ENCODE results near the gene SLC25A21.

DNA sequence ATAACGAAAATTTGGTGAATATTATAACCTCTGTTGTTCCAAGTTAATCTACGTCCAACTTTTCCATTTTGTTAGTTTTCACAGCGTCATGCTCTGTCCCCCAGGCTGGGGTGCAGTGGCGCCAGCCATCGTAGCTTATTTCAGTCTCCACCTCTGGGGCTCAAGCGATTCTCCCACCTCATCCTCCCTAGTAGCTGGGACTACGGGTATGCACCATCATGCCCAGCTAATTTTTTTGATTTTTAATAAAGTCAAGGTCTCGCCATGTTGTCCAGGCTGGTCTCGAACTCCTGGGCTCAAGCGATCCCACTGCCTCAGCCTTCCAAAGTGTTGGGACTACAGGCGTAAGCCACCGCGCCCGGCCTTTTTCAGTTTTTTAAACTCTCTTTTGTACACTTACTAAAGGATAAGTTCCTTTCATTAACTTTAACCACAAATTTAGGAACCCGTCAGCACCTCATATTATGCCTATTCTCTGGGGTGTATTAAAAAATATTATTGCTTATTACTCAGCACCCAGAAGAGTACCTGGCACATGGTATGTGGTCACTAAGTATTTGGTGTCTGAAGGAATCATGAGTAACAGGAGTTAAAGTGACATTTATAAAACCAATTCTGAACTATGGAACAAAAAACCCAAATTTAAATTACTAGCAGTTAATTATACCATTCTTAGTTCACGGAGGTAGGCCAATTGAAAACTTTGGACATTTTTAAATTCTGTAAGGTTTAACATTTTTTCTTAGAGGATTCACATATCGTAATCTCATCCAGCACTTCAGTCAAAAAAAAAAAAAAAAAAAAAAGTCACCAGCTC lies 24.4 kb upstream of the SLC25A21 start:
- TF ChIP-seq POLR2A (IDR thresholded peaks at IDR 0.05; ENCODE audit: low read depth, low read length) (no peak), POLR2AphosphoS5 (IDR thresholded peaks at IDR 0.05; ENCODE audit: low read depth, low read length) (no peak)
